HCT116 (cell line): ENCODE data around the gene LNPEP. TPM values are rescaled to one million over a fixed set of nuclear protein-coding genes. Genes with fewer than 3 reads are reported as not detected.

Source experiments
- ATAC-seq: fragments of 200-7000 bp; cut with Tn5 transposase; 2 replicates; pipeline ENCODE4 v1.9.1; 2020; ENCODE audit warnings: mild to moderate bottlenecking, moderate library complexity
- BruUV-seq: library from RNA; stranded (reverse); fragments of 400-500 nt; replicated peaks from 2 replicates; lab custom pipeline; 2021; lab: Mats Ljungman, UMichigan
- CTCF ChIA-PET: fragments of 300-600 bp; sonication (Branson Sonifier 250); formaldehyde crosslinking; loops from one replicate; lab custom pipeline; 2021; ENCODE audit warnings: antibody characterized with exemption; lab: Charles Lee
- POLR2A ChIA-PET: fragments of 300-600, 350-600 bp; sonication (Branson Sonifier 250); formaldehyde crosslinking; loops from one replicate; lab custom pipeline; 2021; ENCODE audit warnings: antibody characterized with exemption; lab: Charles Lee
- RAD21 ChIA-PET, 2 experiments: fragments of 300-600 bp; sonication (Branson Sonifier 250); formaldehyde crosslinking; loops; one replicate each; lab custom pipeline; 2023; ENCODE audit warnings: low total read pairs in 2 of 2; ENCODE audit not compliant: uncharacterized antibody in 2 of 2, unreplicated experiment in 2 of 2, low non-redundant PET in 1 of 2; lab: Charles Lee
- DNase-seq: peaks from one replicate; pipeline ENCODE4 v3.0.0-alpha.2; 2010; ENCODE audit warnings: low read depth, low spot score
- H2AFZ ChIP-seq: fragments of 200-600 bp; shearing (Covaris generic), sonication (generic); 2 replicates; pipeline ENCODE4 v1.6.1; 2017; ENCODE audit warnings: low read depth, mixed run types, mixed read lengths, antibody characterized with exemption, low read length; ENCODE audit not compliant: poor library complexity, severe bottlenecking
- H3K27ac ChIP-seq: 2 replicates; pipeline ENCODE4 v1.5.1; 2012; ENCODE audit warnings: low read depth, low read length
- H3K27me3 ChIP-seq: fragments of 200-600 bp; sonication (generic); 2 replicates; pipeline ENCODE4 v1.6.1; 2016; ENCODE audit warnings: mixed run types, low read length, mixed read lengths; ENCODE audit not compliant: insufficient read depth
- H3K36me3 ChIP-seq, 2 experiments: fragments of 200-500 bp in 1 of 2; fragments of 200-600 bp in 1 of 2; sonication (Bioruptor generic) in 1 of 2; sonication (generic) in 1 of 2; 2 replicates each; pipeline versions ENCODE4 v1.5.1 to v1.6.1; 2014 to 2016; ENCODE audit warnings: low read length in 2 of 2, inconsistent platforms in 1 of 2, mixed read lengths in 1 of 2, mixed run types in 1 of 2; ENCODE audit not compliant: insufficient read depth in 2 of 2, control insufficient read depth in 1 of 2
- H3K4me1 ChIP-seq, 2 experiments: fragments of 200-600 bp in 1 of 2; sonication (generic) in 1 of 2; 2 replicates each; pipeline versions ENCODE4 v1.5.1 to v1.6.1; 2012 to 2017; ENCODE audit warnings: low read length in 2 of 2, inconsistent platforms in 1 of 2, mild to moderate bottlenecking in 1 of 2, mixed read lengths in 1 of 2, mixed run types in 1 of 2, moderate library complexity in 1 of 2; ENCODE audit not compliant: insufficient read depth in 2 of 2, control insufficient read depth in 1 of 2
- H3K4me2 ChIP-seq: fragments of 200-600 bp; sonication (generic); 2 replicates; pipeline ENCODE4 v1.6.1; 2017; ENCODE audit warnings: mixed run types, low read length, mixed read lengths
- H3K4me3 ChIP-seq, 2 experiments: fragments of 200-600 bp in 1 of 2; sonication (generic) in 1 of 2; replicated peaks in 1 of 2; 2 replicates each; pipeline ENCODE4 v1.5.1; 2011 to 2016; ENCODE audit warnings: low read length in 2 of 2, control low read depth in 1 of 2, low read depth in 1 of 2, mild to moderate bottlenecking in 1 of 2, mixed read lengths in 1 of 2, mixed run types in 1 of 2
- H3K79me2 ChIP-seq: fragments of 200-600 bp; sonication (generic); 2 replicates; pipeline ENCODE4 v1.6.1; 2017; ENCODE audit warnings: mild to moderate bottlenecking, mixed run types, low read length, moderate library complexity, mixed read lengths; ENCODE audit not compliant: insufficient read depth
- H3K9ac ChIP-seq: fragments of 200-600 bp; sonication (generic); 2 replicates; pipeline ENCODE4 v1.6.1; 2016; ENCODE audit warnings: low read length, mixed read lengths
- H3K9me2 ChIP-seq: fragments of 200-600 bp; sonication (generic), shearing (Covaris generic); 2 replicates; pipeline ENCODE4 v1.6.1; 2017; ENCODE audit warnings: mixed run types, mild to moderate bottlenecking, moderate library complexity; ENCODE audit not compliant: insufficient read depth
- H3K9me3 ChIP-seq, 2 experiments: fragments of 200-500 bp in 1 of 2; fragments of 200-600 bp in 1 of 2; sonication (Bioruptor generic) in 1 of 2; sonication (generic) in 1 of 2; 2 replicates each; pipeline ENCODE4 v1.6.1; 2014 to 2017; ENCODE audit warnings: low read length in 2 of 2, mixed read lengths in 2 of 2, inconsistent platforms in 1 of 2, low read depth in 1 of 2, mild to moderate bottlenecking in 1 of 2, mixed run types in 1 of 2, moderate library complexity in 1 of 2; ENCODE audit not compliant: control insufficient read depth in 1 of 2, insufficient read depth in 1 of 2
- H4K20me1 ChIP-seq: fragments of 200-600 bp; sonication (generic), shearing (Covaris generic); 2 replicates; pipeline ENCODE4 v1.6.1; 2017; ENCODE audit warnings: mixed run types, mild to moderate bottlenecking, moderate library complexity; ENCODE audit not compliant: insufficient read depth
- CEBPB ChIP-seq: IDR thresholded peaks from 2 replicates; pipeline ENCODE4 v1.6.1; 2012; ENCODE audit warnings: low read depth
- EZH2 ChIP-seq: fragments of 200-600 bp; sonication (generic); IDR thresholded peaks from 2 replicates; pipeline ENCODE4 v1.6.1; 2017; ENCODE audit warnings: antibody characterized with exemption, mixed run types
- JUND ChIP-seq: IDR thresholded peaks from 2 replicates; pipeline ENCODE4 v1.6.1; 2012
- SRF ChIP-seq: IDR thresholded peaks from 2 replicates; pipeline ENCODE4 v1.6.1; 2012; ENCODE audit warnings: low read depth
- TCF7L2 ChIP-seq: IDR thresholded peaks from 2 replicates; pipeline ENCODE4 v1.7.0; 2011; ENCODE audit warnings: borderline replicate concordance, inconsistent platforms; ENCODE audit not compliant: insufficient read depth, insufficient read length; ENCODE audit errors: extremely low read depth
- intact Hi-C: fragments of 100-400 bp; cut with micrococcal nuclease; formaldehyde crosslinking; loops from 2 replicates; pipeline ENCODE4 v1.10.0; 2022
- total RNA-seq: library from RNA; stranded (reverse); gene quantifications from one replicate; pipeline ENCODE4 v1.2.1, GENCODE V29; 2021; ENCODE audit not compliant: unreplicated experiment
- TF ChIP-seq, protein P1 (sequence below): IDR thresholded peaks from 2 replicates; pipeline ENCODE4 v1.6.1; 2011; ENCODE audit warnings: mild to moderate bottlenecking, low read length, moderate library complexity; ENCODE audit not compliant: insufficient replicate concordance; ENCODE audit errors: extremely low read depth
- TF ChIP-seq, protein P2 (sequence below): IDR thresholded peaks from 2 replicates; pipeline ENCODE4 v1.6.1; 2012
- TF ChIP-seq, protein P3 (sequence below): IDR thresholded peaks from 2 replicates; pipeline ENCODE4 v1.6.1; 2012; ENCODE audit warnings: low read depth

The LNPEP gene
- total RNA-seq, 1 experiment from 2014 or later: 14.9 TPM

DNA sequence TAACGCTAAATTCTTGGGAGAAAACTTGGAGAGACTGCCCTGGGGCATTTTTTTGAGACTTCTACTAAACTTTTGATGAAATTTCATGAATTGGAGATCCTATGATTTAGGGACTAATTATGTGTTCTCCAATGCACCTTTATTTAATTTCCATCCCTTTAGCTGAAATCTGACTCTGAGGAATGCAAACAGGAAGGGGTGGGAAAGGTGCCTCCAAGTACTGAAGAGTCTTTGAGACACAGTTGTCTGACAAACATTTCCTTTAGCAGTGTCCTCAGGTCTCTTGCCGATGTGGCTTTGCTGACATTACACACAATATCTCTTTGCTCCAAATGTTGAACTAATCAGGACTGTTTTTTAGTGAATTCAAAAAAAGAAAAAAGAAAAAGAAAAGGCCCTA lies 129.6 kb downstream of the LNPEP start:
- Histone ChIP-seq H3K4me2 (no peak overlapping the region), H2AFZ (no peak overlapping the region), H3K9ac (no peak overlapping the region), H3K9me2 (no peaks in the 10 kb centered on the region), H3K36me3 (no peaks in the 10 kb centered on the region), H4K20me1 (no peaks in the 10 kb centered on the region), H3K27ac (no peak overlapping the region), H3K79me2 (no peaks in the 10 kb centered on the region), H3K4me3 (no peak overlapping the region), H3K9me3 (no peaks in the 10 kb centered on the region), H3K4me1 (no peaks in the 10 kb centered on the region), H3K27me3 (no peaks in the 10 kb centered on the region)
- ChIA-PET RAD21 (no interaction called here), POLR2A (no interaction called here), CTCF (interaction anchor here (1.0 kb wide), 1 partner anchor 68 kb away, joined by 3 read pairs; no protein-coding TSS in a partner anchor)
- TF ChIP-seq, protein P1, sequence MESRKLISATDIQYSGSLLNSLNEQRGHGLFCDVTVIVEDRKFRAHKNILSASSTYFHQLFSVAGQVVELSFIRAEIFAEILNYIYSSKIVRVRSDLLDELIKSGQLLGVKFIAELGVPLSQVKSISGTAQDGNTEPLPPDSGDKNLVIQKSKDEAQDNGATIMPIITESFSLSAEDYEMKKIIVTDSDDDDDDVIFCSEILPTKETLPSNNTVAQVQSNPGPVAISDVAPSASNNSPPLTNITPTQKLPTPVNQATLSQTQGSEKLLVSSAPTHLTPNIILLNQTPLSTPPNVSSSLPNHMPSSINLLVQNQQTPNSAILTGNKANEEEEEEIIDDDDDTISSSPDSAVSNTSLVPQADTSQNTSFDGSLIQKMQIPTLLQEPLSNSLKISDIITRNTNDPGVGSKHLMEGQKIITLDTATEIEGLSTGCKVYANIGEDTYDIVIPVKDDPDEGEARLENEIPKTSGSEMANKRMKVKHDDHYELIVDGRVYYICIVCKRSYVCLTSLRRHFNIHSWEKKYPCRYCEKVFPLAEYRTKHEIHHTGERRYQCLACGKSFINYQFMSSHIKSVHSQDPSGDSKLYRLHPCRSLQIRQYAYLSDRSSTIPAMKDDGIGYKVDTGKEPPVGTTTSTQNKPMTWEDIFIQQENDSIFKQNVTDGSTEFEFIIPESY: no peak
- TF ChIP-seq, protein P2, sequence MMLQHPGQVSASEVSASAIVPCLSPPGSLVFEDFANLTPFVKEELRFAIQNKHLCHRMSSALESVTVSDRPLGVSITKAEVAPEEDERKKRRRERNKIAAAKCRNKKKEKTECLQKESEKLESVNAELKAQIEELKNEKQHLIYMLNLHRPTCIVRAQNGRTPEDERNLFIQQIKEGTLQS: no peak
- no peak for TF ChIP-seq SRF
- no peak for TF ChIP-seq CEBPB
- no peak for TF ChIP-seq JUND
- TF ChIP-seq, protein P3, sequence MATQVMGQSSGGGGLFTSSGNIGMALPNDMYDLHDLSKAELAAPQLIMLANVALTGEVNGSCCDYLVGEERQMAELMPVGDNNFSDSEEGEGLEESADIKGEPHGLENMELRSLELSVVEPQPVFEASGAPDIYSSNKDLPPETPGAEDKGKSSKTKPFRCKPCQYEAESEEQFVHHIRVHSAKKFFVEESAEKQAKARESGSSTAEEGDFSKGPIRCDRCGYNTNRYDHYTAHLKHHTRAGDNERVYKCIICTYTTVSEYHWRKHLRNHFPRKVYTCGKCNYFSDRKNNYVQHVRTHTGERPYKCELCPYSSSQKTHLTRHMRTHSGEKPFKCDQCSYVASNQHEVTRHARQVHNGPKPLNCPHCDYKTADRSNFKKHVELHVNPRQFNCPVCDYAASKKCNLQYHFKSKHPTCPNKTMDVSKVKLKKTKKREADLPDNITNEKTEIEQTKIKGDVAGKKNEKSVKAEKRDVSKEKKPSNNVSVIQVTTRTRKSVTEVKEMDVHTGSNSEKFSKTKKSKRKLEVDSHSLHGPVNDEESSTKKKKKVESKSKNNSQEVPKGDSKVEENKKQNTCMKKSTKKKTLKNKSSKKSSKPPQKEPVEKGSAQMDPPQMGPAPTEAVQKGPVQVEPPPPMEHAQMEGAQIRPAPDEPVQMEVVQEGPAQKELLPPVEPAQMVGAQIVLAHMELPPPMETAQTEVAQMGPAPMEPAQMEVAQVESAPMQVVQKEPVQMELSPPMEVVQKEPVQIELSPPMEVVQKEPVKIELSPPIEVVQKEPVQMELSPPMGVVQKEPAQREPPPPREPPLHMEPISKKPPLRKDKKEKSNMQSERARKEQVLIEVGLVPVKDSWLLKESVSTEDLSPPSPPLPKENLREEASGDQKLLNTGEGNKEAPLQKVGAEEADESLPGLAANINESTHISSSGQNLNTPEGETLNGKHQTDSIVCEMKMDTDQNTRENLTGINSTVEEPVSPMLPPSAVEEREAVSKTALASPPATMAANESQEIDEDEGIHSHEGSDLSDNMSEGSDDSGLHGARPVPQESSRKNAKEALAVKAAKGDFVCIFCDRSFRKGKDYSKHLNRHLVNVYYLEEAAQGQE: no peak
- no peak for TF ChIP-seq TCF7L2
- TF ChIP-seq EZH2: no peak
- ATAC-seq (no peak), DNase-seq (no peak)
- no TSS peak for BruUV-seq
- intact Hi-C loops: no loop called here
